Measurements from ENCODE around the gene SEC24D.
"Not testable (repeated sequence)": the region's sequence is repeated elsewhere in the genome, so short reads cannot be mapped to it uniquely, and the experiment has no call there.

Gene SEC24D

GRCh38 chr4:118835571-118836300 is at the start of gene SEC24D:
Gene SEC24D, minus strand, starts transcription at chr4:118836126. Its CDS starts 2,430 bp downstream, at chr4:118833696.
- TF ChIP-seq MAX (IDR thresholded peaks at IDR 0.05; ENCODE audit: low read depth, low read length) (no peak), CTCF (IDR thresholded peaks at IDR 0.05; ENCODE audit: low read depth, low read length) (no peak), MYC (IDR thresholded peaks at IDR 0.05; ENCODE audit: low read depth, low read length) (no peak), POLR2A (IDR thresholded peaks at IDR 0.05; ENCODE audit: extremely low read depth, insufficient read length) (no peak)
- H3K4me3 ChIP-seq (ENCODE audit: low read depth, low read length): peak within 1 kb of the TSS; percentile 92
- DNase-seq (ENCODE audit: low read depth): peak; percentile 88

- TF ChIP-seq MAX (IDR thresholded peaks at IDR 0.05; ENCODE audit: low read depth, low read length) (no peak), MYC (IDR thresholded peaks at IDR 0.05; ENCODE audit: low read depth, low read length) (no peak), POLR2A (IDR thresholded peaks at IDR 0.05; ENCODE audit: extremely low read depth, insufficient read length) (no peak), CTCF (IDR thresholded peaks at IDR 0.05; ENCODE audit: low read depth, low read length) (no peak)
These were observed 48.8 kb upstream of the SEC24D start for GRCh38 chr4:118884716-118885115.

GRCh38 chr4:118883861-118884260 is 47.9 kb upstream of the SEC24D start:
- peak; percentile 38 for DNase-seq (ENCODE audit: low read depth)
- TF ChIP-seq MYC (IDR thresholded peaks at IDR 0.05; ENCODE audit: low read depth, low read length): no peak
- TF ChIP-seq POLR2A (IDR thresholded peaks at IDR 0.05; ENCODE audit: extremely low read depth, insufficient read length): no peak
- no peak for TF ChIP-seq CTCF (IDR thresholded peaks at IDR 0.05; ENCODE audit: low read depth, low read length)
- no peak for TF ChIP-seq MAX (IDR thresholded peaks at IDR 0.05; ENCODE audit: low read depth, low read length)
- no peak overlapping the region for H3K4me3 ChIP-seq (ENCODE audit: low read depth, low read length)

More at GRCh38 chr4:118884716-118885115, 48.8 kb upstream of the SEC24D start:
- no peak overlapping the region for H3K4me3 ChIP-seq (ENCODE audit: low read depth, low read length)
- DNase-seq (ENCODE audit: low read depth): no peak

- no peak overlapping the region for H3K4me3 ChIP-seq (ENCODE audit: low read depth, low read length)
- TF ChIP-seq MYC (IDR thresholded peaks at IDR 0.05; ENCODE audit: low read depth, low read length) (no peak), MAX (IDR thresholded peaks at IDR 0.05; ENCODE audit: low read depth, low read length) (no peak), CTCF (IDR thresholded peaks at IDR 0.05; ENCODE audit: low read depth, low read length) (no peak), POLR2A (IDR thresholded peaks at IDR 0.05; ENCODE audit: extremely low read depth, insufficient read length) (no peak)
- no peak for DNase-seq (ENCODE audit: low read depth)
These were observed 45.7 kb upstream of the SEC24D start for GRCh38 chr4:118881512-118882146.

- H3K4me3 ChIP-seq (ENCODE audit: low read depth, low read length): no peak overlapping the region
- no peak for DNase-seq (ENCODE audit: low read depth)
- no peak for TF ChIP-seq POLR2A (IDR thresholded peaks at IDR 0.05; ENCODE audit: extremely low read depth, insufficient read length)
- TF ChIP-seq MYC (IDR thresholded peaks at IDR 0.05; ENCODE audit: low read depth, low read length): no peak
- TF ChIP-seq MAX (IDR thresholded peaks at IDR 0.05; ENCODE audit: low read depth, low read length): no peak
- no peak for TF ChIP-seq CTCF (IDR thresholded peaks at IDR 0.05; ENCODE audit: low read depth, low read length)
These were observed 43.5 kb upstream of the SEC24D start for GRCh38 chr4:118879409-118879808.

GRCh38 chr4:118878507-118878906 is 42.6 kb upstream of the SEC24D start:
- not testable (repeated sequence) for DNase-seq (ENCODE audit: low read depth)

More at GRCh38 chr4:118878507-118878906, 42.6 kb upstream of the SEC24D start:
- not testable (repeated sequence) for H3K4me3 ChIP-seq (ENCODE audit: low read depth, low read length)
